Psoas muscle (tissue), 8 donors: Measurements from ENCODE around the gene TMPRSS3. TPM values are rescaled to one million over a fixed set of nuclear protein-coding genes. Genes with fewer than 3 reads are reported as not detected.

Experiments used
- ATAC-seq, 4 donors: fragments of 200-7000 bp; cut with Tn5 transposase; one replicate each; pipeline ENCODE4 v1.9.1; 2020; ENCODE audit warnings: moderate library complexity in 3 of 4, mild to moderate bottlenecking in 2 of 4
- DNase-seq, 2 donors: peaks; one replicate each; pipeline ENCODE4 v3.0.0-alpha.2; 2020
- H3K27ac ChIP-seq: fragments of 200-600 bp; one replicate; pipeline ENCODE4 v1.8.0; 2022
- H3K27me3 ChIP-seq, 3 donors: fragments of 200-600 bp in 1 of 3; one replicate each; pipeline versions ENCODE4 v1.6.1 to v1.8.0; 2013 to 2022; ENCODE audit warnings: low read length in 2 of 3, mild to moderate bottlenecking in 2 of 3, moderate library complexity in 1 of 3; ENCODE audit not compliant: insufficient read depth in 3 of 3
- H3K36me3 ChIP-seq, 2 donors: fragments of 200-600 bp in 1 of 2; one replicate each; pipeline versions ENCODE4 v1.6.1 to v1.8.0; 2013 to 2022; ENCODE audit warnings: low read depth in 1 of 2, mild to moderate bottlenecking in 1 of 2, moderate library complexity in 1 of 2; ENCODE audit not compliant: insufficient read depth in 1 of 2
- H3K4me1 ChIP-seq: fragments of 200-600 bp; one replicate; pipeline ENCODE4 v1.8.0; 2022
- H3K4me3 ChIP-seq: fragments of 200-600 bp; one replicate; pipeline ENCODE4 v1.8.0; 2022; ENCODE audit warnings: mild to moderate bottlenecking
- H3K9me3 ChIP-seq: fragments of 200-600 bp; one replicate; pipeline ENCODE4 v1.8.0; 2022
- CTCF ChIP-seq: fragments of 200-600 bp; IDR thresholded peaks from one replicate; pipeline ENCODE4 v1.8.0; 2022; ENCODE audit warnings: antibody characterized with exemption
- WGBS, 3 donors: extraction: QIAGEN DNeasy Blood & Tissue Kit; methylation state at CpG; one replicate each; pipeline versions ENCODE4 v1.1.6 to v1.1.7; 2013; 5-methylcytosine and 5-hydroxymethylcytosine counted together
- intact Hi-C, 2 donors: fragments of 100-400 bp; cut with DNase I; formaldehyde crosslinking; loops; one replicate each; pipeline versions ENCODE4 v1.11.0 to v1.14.2; 2022
- polyA plus RNA-seq, 3 donors: library from polyadenylated mRNA; stranded (reverse); fragments of 200-250 nt; gene quantifications; one replicate each; pipeline ENCODE4 v1.2.3, GENCODE V29; 2013
- total RNA-seq, 4 donors: library from RNA; stranded (reverse); fragmentation: NEBNext Ultra II Directional in 2 of 4; extraction: Animal tissue kit (Norgen Biotek cat#: 25700) in 2 of 4; gene quantifications; one replicate each; pipeline versions ENCODE4 v1.2.1 to v1.2.4, GENCODE V29; 2021 to 2023
- donor health status: healthy with polysubstance abuse.
- donor health status: DM: no; HTN: no; CAD: no; lungs with moderate emphysema.
- donor health status: Bipolar disorder and iron deficiency.
- donor health status: healthy.
- donor health status: DM: yes; HTN: yes; CAD: no.
- donor health status: DM: no; HTN: no; CAD: no.
- donor health status: DM: no; HTN: no; CAD: no.
- donor health status: DM: yes; HTN: yes; CAD: no.

Gene TMPRSS3
- total and polyA plus RNA-seq, 7 donors = 0.25 TPM; not detected in 6

- 69 to 80% (median 78%) methylated on average over 10 of the region's 10 CpGs for WGBS, 3 donors
- H3K4me1 ChIP-seq = no peaks in the 10 kb centered on the region
- H3K4me3 ChIP-seq = no peak overlapping the region
- ATAC-seq = no peak
- H3K9me3 ChIP-seq = peaks cover 5% of the 10 kb centered on the region
- TF ChIP-seq CTCF = no peak
- DNase-seq = no peak
- H3K27ac ChIP-seq = no peak overlapping the region
- intact Hi-C loops = no loop called here
- H3K36me3 ChIP-seq = no peaks in the 10 kb centered on the region
- H3K27me3 ChIP-seq = peaks cover 0 to 31% (median 2%) of the 10 kb centered on the region in 3 donors
Measured at GRCh38 chr21:42406201-42406621, 10.4 kb upstream of the TMPRSS3 start.

GRCh38 chr21:42405064-42406013 is 9.5 kb upstream of the TMPRSS3 start:
- H3K9me3 ChIP-seq = peaks cover 5% of the 10 kb centered on the region
- DNase-seq (no peak), ATAC-seq (no peak)
- H3K4me1 ChIP-seq = no peaks in the 10 kb centered on the region
- H3K36me3 ChIP-seq = no peaks in the 10 kb centered on the region
- H3K27ac ChIP-seq = no peak overlapping the region
- intact Hi-C loops = no loop called here
- TF ChIP-seq CTCF = no peak
- peaks cover 0 to 25% (median 2%) of the 10 kb centered on the region in 3 donors for H3K27me3 ChIP-seq
- no peak overlapping the region for H3K4me3 ChIP-seq
- WGBS, 3 donors = 85 to 94% (median 90%) methylated on average over 23 of the region's 23 CpGs

GRCh38 chr21:42404539-42404938 is 8.7 kb upstream of the TMPRSS3 start:
- no peak overlapping the region for H3K4me3 ChIP-seq
- ATAC-seq (no peak), DNase-seq (no peak)
- TF ChIP-seq CTCF = no peak
- H3K27me3 ChIP-seq = peaks cover 0 to 22% (median 2%) of the 10 kb centered on the region in 3 donors
- no peak overlapping the region for H3K27ac ChIP-seq
- H3K9me3 ChIP-seq = peaks cover 5% of the 10 kb centered on the region
- H3K4me1 ChIP-seq = no peaks in the 10 kb centered on the region
- intact Hi-C loops = no loop called here
- 69 to 72% (median 71%) methylated on average over 10 of the region's 10 CpGs for WGBS, 3 donors
- no peaks in the 10 kb centered on the region for H3K36me3 ChIP-seq

- no peak for ATAC-seq
- H3K27ac ChIP-seq = no peak within 1 kb of the TSS
Measured at GRCh38 chr21:42403611-42404231, 7.9 kb upstream of the TMPRSS3 start, which contains the start of gene UBASH3A. Gene UBASH3A, plus strand, starts transcription at chr21:42403902. Its CDS starts 44 bp downstream, at chr21:42403946.

More at GRCh38 chr21:42403611-42404231, 7.9 kb upstream of the TMPRSS3 start, which contains the start of gene UBASH3A:
- intact Hi-C loops = no loop called here
- DNase-seq = no peak
- Histone ChIP-seq H3K36me3 (no peaks in the 10 kb centered on the region), H3K4me1 (no peaks in the 10 kb centered on the region), H3K27me3 (peaks cover 0 to 20% (median 0%) of the 10 kb centered on the region in 3 donors), H3K9me3 (peaks cover 5% of the 10 kb centered on the region), H3K4me3 (no peak within 1 kb of the TSS)
- 77 to 78% (median 78%) methylated on average over 21 of the region's 21 CpGs for WGBS, 3 donors
- TF ChIP-seq CTCF = no peak
